CD4-positive, alpha-beta T cell (primary cell): ENCODE measurements around the gene SOX5. TPM values are rescaled to one million over a fixed set of nuclear protein-coding genes. Genes with fewer than 3 reads are reported as not detected.

Experiments used
- ATAC-seq: fragments of 200-7000 bp; cut with Tn5 transposase; one replicate; pipeline ENCODE4 v1.10.0; 2022; ENCODE audit warnings: mild to moderate bottlenecking; ENCODE audit not compliant: poor library complexity
- CTCF ChIA-PET: fragments of 350-600 bp; sonication (Branson Sonifier 250); formaldehyde crosslinking; loops from one replicate; lab custom pipeline; 2021; ENCODE audit warnings: antibody characterized with exemption, inconsistent platforms; lab: Charles Lee
- POLR2A ChIA-PET: fragments of 350-600 bp; sonication (Branson Sonifier 250); formaldehyde crosslinking; loops from one replicate; lab custom pipeline; 2021; ENCODE audit warnings: antibody characterized with exemption, inconsistent platforms; lab: Charles Lee
- DNase-seq, 14 experiments: peaks; one replicate each; pipeline ENCODE4 v3.0.0-alpha.2; 2013 to 2020; ENCODE audit warnings: mixed read lengths in 2 of 14
- H3K27ac ChIP-seq, 2 donors: one replicate each; pipeline versions ENCODE4 v1.5.1 to v1.7.0; 2013; ENCODE audit warnings: low read length in 2 of 2, low read depth in 1 of 2, mild to moderate bottlenecking in 1 of 2
- H3K27me3 ChIP-seq, 2 experiments: 1 replicate in 1 of 2; 2 replicates in 1 of 2; pipeline versions ENCODE4 v1.6.1 to v1.7.0; 2013; ENCODE audit warnings: low read length in 2 of 2, control low read depth in 1 of 2, mild to moderate bottlenecking in 1 of 2, moderate library complexity in 1 of 2; ENCODE audit not compliant: insufficient read depth in 2 of 2, control insufficient read depth in 1 of 2
- H3K36me3 ChIP-seq: one replicate; pipeline ENCODE4 v1.6.1; 2013; ENCODE audit warnings: low read length, control low read depth; ENCODE audit not compliant: insufficient read depth
- H3K4me1 ChIP-seq: one replicate; pipeline ENCODE4 v1.6.1; 2013; ENCODE audit warnings: low read length, control low read depth; ENCODE audit not compliant: insufficient read depth
- H3K4me3 ChIP-seq: one replicate; pipeline ENCODE4 v1.5.1; 2013; ENCODE audit warnings: mild to moderate bottlenecking, low read length, moderate library complexity
- H3K9me3 ChIP-seq, 2 experiments: 1 replicate in 1 of 2; 2 replicates in 1 of 2; pipeline versions ENCODE4 v1.6.1 to v1.7.0; 2013; ENCODE audit warnings: low read length in 2 of 2, mild to moderate bottlenecking in 2 of 2, control low read depth in 1 of 2, moderate library complexity in 1 of 2; ENCODE audit not compliant: control insufficient read depth in 1 of 2, insufficient read depth in 1 of 2
- H3K27ac Mint-ChIP-seq: one replicate; pipeline ENCODE4 v1.8.0; 2020; ENCODE audit warnings: mixed read lengths
- H3K27me3 Mint-ChIP-seq: one replicate; pipeline ENCODE4 v1.8.0; 2021; ENCODE audit warnings: mixed read lengths
- H3K36me3 Mint-ChIP-seq: one replicate; pipeline ENCODE4 v1.8.0; 2021; ENCODE audit warnings: low read depth, mixed read lengths
- H3K4me1 Mint-ChIP-seq: one replicate; pipeline ENCODE4 v1.8.0; 2021; ENCODE audit warnings: low read depth, mixed read lengths
- H3K4me3 Mint-ChIP-seq: one replicate; pipeline ENCODE4 v1.8.0; 2020; ENCODE audit warnings: mild to moderate bottlenecking, mixed read lengths
- H3K9me3 Mint-ChIP-seq: one replicate; pipeline ENCODE4 v1.8.0; 2020; ENCODE audit warnings: mixed read lengths
- intact Hi-C, 2 experiments: fragments of 100-400 bp; cut with DNase I in 1 of 2; cut with micrococcal nuclease in 1 of 2; formaldehyde crosslinking; loops; one replicate each; pipeline versions ENCODE4 v1.15.1 to v1.9.0; 2023 to 2025; cut with DNase I, micrococcal nuclease
- total RNA-seq, 174 experiments: library from RNA in 2 of 174; stranded (reverse) in 2 of 174; gene quantifications; one replicate each; pipeline ENCODE4 v1.2.3 and lab custom pipeline; 2021 to 2026
- TF ChIP-seq, protein P1 (sequence below): fragments of 200-600 bp; IDR thresholded peaks from one replicate; pipeline ENCODE4 v1.8.0; 2022; ENCODE audit warnings: antibody characterized with exemption, mild to moderate bottlenecking

The SOX5 gene
- total RNA-seq, 2 experiments from 2014 or later, result not detected

DNA sequence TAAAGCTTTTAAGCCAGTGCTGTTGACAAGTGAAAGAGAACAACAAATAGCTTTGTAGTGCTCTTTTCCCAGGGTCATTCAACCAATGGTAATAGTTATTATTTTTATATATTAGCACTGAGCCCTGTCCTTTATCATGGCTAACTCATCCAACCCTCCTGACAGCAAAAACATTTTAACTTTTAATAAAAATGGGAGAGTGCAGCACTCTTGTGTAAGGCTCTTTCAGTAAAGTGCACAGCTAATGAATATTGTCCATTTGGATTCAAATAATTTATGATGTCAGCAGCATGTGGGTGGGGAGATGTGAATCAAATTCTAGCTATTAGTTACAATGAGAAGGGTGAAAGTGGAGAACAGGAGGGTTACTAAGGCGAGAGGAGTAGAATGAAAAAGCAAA, 185.7 kb downstream of the SOX5 start:
- CTCF ChIA-PET, result no interaction called here

DNA sequence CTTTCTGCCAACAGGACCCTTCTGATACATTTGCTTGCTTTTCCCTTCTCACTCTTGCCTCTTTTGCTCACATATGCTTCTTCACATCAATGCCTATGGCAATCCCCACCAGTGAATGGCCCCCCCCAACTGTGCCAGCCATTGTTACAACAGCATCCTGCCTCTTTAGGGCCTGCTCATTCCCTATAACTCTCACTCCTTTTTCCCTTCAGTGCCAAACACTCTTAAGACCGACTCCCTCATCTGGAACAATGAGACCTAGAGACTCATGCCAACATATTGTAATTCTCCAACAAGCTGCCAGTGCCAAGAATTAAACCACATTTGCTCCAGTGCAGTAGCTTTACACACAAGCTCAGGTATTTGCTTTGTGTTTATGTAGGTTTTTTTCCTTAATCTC, 189.0 kb downstream of the SOX5 start:
- no peaks in the 10 kb centered on the region for H3K9me3 Mint-ChIP-seq
- TF ChIP-seq, protein P1, sequence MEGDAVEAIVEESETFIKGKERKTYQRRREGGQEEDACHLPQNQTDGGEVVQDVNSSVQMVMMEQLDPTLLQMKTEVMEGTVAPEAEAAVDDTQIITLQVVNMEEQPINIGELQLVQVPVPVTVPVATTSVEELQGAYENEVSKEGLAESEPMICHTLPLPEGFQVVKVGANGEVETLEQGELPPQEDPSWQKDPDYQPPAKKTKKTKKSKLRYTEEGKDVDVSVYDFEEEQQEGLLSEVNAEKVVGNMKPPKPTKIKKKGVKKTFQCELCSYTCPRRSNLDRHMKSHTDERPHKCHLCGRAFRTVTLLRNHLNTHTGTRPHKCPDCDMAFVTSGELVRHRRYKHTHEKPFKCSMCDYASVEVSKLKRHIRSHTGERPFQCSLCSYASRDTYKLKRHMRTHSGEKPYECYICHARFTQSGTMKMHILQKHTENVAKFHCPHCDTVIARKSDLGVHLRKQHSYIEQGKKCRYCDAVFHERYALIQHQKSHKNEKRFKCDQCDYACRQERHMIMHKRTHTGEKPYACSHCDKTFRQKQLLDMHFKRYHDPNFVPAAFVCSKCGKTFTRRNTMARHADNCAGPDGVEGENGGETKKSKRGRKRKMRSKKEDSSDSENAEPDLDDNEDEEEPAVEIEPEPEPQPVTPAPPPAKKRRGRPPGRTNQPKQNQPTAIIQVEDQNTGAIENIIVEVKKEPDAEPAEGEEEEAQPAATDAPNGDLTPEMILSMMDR, result no peak
- Histone ChIP-seq H3K36me3 (no peaks in the 10 kb centered on the region), H3K27ac (no peak overlapping the region), H3K9me3 (no peaks in the 10 kb centered on the region), H3K4me3 (no peak overlapping the region), H3K27me3 (no peaks in the 10 kb centered on the region), H3K4me1 (no peaks in the 10 kb centered on the region)
- no peak overlapping the region for H3K27ac Mint-ChIP-seq
- intact Hi-C loops, result no loop called here
- CTCF ChIA-PET, result no interaction called here
- no peak for DNase-seq
- no peaks in the 10 kb centered on the region for H3K36me3 Mint-ChIP-seq
- H3K27me3 Mint-ChIP-seq, result no peaks in the 10 kb centered on the region
- no peak overlapping the region for H3K4me3 Mint-ChIP-seq
- POLR2A ChIA-PET, result no interaction called here
- no peak for ATAC-seq
- H3K4me1 Mint-ChIP-seq, result no peaks in the 10 kb centered on the region

More for the DNA sequence above, 185.7 kb downstream of the SOX5 start:
- TF ChIP-seq, protein P1, result no peak
- no peaks in the 10 kb centered on the region for H3K36me3 ChIP-seq
- H3K9me3 ChIP-seq, result no peaks in the 10 kb centered on the region
- H3K4me1 ChIP-seq, result no peaks in the 10 kb centered on the region
- H3K27me3 Mint-ChIP-seq, result no peaks in the 10 kb centered on the region
- H3K27me3 ChIP-seq, result no peaks in the 10 kb centered on the region
- POLR2A ChIA-PET, result no interaction called here
- no peaks in the 10 kb centered on the region for H3K36me3 Mint-ChIP-seq
- ATAC-seq, result no peak
- no peak overlapping the region for H3K27ac ChIP-seq
- no peak overlapping the region for H3K27ac Mint-ChIP-seq
- H3K4me1 Mint-ChIP-seq, result no peaks in the 10 kb centered on the region
- no peaks in the 10 kb centered on the region for H3K9me3 Mint-ChIP-seq
- intact Hi-C loops, result no loop called here
- no peak overlapping the region for H3K4me3 Mint-ChIP-seq
- no peak overlapping the region for H3K4me3 ChIP-seq
- DNase-seq, result no peak

DNA sequence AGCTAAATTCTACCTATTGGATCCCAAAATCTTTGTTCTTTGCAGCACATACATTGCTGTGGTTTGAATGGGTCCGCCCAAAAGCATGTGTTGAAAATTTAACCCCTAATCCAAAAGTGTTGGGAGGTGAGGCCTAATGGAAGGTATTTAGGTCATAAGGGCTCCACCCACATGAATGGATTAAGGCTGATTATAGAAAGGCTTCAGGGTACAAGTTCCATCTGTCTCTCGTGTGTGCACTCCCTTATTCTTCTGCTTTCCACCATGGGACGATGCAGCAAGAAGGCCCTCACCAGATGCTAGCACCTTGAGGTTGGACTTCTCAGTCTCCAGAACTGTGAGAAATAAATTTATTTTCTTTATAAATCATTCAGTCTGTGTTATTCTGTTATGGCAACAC, 190.9 kb downstream of the SOX5 start:
- TF ChIP-seq, protein P1, result no peak
- no peak overlapping the region for H3K27ac ChIP-seq

More for the DNA sequence above, 190.9 kb downstream of the SOX5 start:
- Mint-ChIP-seq H3K27me3 (no peaks in the 10 kb centered on the region), H3K4me1 (no peaks in the 10 kb centered on the region), H3K4me3 (no peak overlapping the region), H3K9me3 (no peaks in the 10 kb centered on the region), H3K36me3 (no peaks in the 10 kb centered on the region), H3K27ac (no peak overlapping the region)
- no peaks in the 10 kb centered on the region for H3K4me1 ChIP-seq
- POLR2A ChIA-PET, result no interaction called here
- no peaks in the 10 kb centered on the region for H3K36me3 ChIP-seq
- no peak overlapping the region for H3K4me3 ChIP-seq
- DNase-seq (no peak), ATAC-seq (no peak)
- H3K9me3 ChIP-seq, result no peaks in the 10 kb centered on the region
- CTCF ChIA-PET, result no interaction called here
- H3K27me3 ChIP-seq, result no peaks in the 10 kb centered on the region
- intact Hi-C loops, result no loop called here
